Common myeloid progenitor, CD34-positive (primary cell): ENCODE results near the gene IPCEF1.
A peak's percentile ranks its signal among the peaks of the same experiment; 100 is the strongest.

Experiments used
- CTCF ChIA-PET: fragments of 350-600 bp; sonication (Branson Sonifier 250); formaldehyde crosslinking; loops from one replicate; lab custom pipeline; 2021; ENCODE audit warnings: antibody characterized with exemption; lab: Charles Lee
- POLR2A ChIA-PET: fragments of 350-600 bp; sonication (Branson Sonifier 250); formaldehyde crosslinking; loops from one replicate; lab custom pipeline; 2021; ENCODE audit warnings: antibody characterized with exemption; lab: Charles Lee
- DNase-seq, 3 donors: peaks; one replicate each; pipeline versions ENCODE4 v3.0.0 to v3.0.0-alpha.2; 2013
- H3K27ac ChIP-seq, 2 experiments: 1 replicate in 1 of 2; 2 replicates in 1 of 2; pipeline ENCODE4 v1.7.0; 2013; ENCODE audit warnings: inconsistent platforms in 2 of 2, low read length in 2 of 2, mild to moderate bottlenecking in 2 of 2, low read depth in 1 of 2, moderate library complexity in 1 of 2; ENCODE audit not compliant: severe bottlenecking in 2 of 2, insufficient read depth in 1 of 2, poor library complexity in 1 of 2
- H3K27me3 ChIP-seq, 5 experiments: replicated peaks in 2 of 5; 1 replicate in 3 of 5; 2 replicates in 2 of 5; pipeline versions ENCODE4 v1.6.1 to v1.7.0; 2013; ENCODE audit warnings: low read length in 4 of 5, mild to moderate bottlenecking in 2 of 5, moderate library complexity in 2 of 5, inconsistent platforms in 1 of 5; ENCODE audit not compliant: insufficient read depth in 5 of 5, control insufficient read depth in 4 of 5
- H3K36me3 ChIP-seq, 4 experiments: 1 replicate in 2 of 4; 2 replicates in 2 of 4; pipeline versions ENCODE4 v1.6.1 to v1.7.0; 2013; ENCODE audit warnings: low read length in 3 of 4, control low read depth in 1 of 4, mild to moderate bottlenecking in 1 of 4; ENCODE audit not compliant: control insufficient read depth in 4 of 4, insufficient read depth in 4 of 4
- H3K4me1 ChIP-seq, 4 experiments: 1 replicate in 3 of 4; 2 replicates in 1 of 4; pipeline versions ENCODE4 v1.6.1 to v1.7.1; 2013; ENCODE audit warnings: low read length in 3 of 4, mild to moderate bottlenecking in 3 of 4, control low read depth in 1 of 4, inconsistent platforms in 1 of 4, moderate library complexity in 1 of 4; ENCODE audit not compliant: control insufficient read depth in 4 of 4, insufficient read depth in 4 of 4; ENCODE audit errors: control extremely low read depth in 1 of 4
- H3K4me3 ChIP-seq, 7 experiments: 1 replicate in 4 of 7; 2 replicates in 3 of 7; pipeline versions ENCODE4 v1.5.1 to v1.7.0; 2013; ENCODE audit warnings: mild to moderate bottlenecking in 7 of 7, low read length in 6 of 7, moderate library complexity in 6 of 7, inconsistent platforms in 2 of 7, low read depth in 2 of 7, control low read depth in 1 of 7; ENCODE audit not compliant: insufficient read depth in 4 of 7, control insufficient read depth in 1 of 7; ENCODE audit errors: extremely low read depth in 1 of 7
- H3K9me3 ChIP-seq, 5 experiments: 1 replicate in 4 of 5; 2 replicates in 1 of 5; pipeline versions ENCODE4 v1.6.1 to v1.7.1; 2013; ENCODE audit warnings: low read length in 4 of 5, mild to moderate bottlenecking in 2 of 5, inconsistent platforms in 1 of 5, low read depth in 1 of 5, moderate library complexity in 1 of 5; ENCODE audit not compliant: control insufficient read depth in 4 of 5, insufficient read depth in 2 of 5; ENCODE audit errors: control extremely low read depth in 1 of 5
- WGBS: methylation state at CpG from one replicate; pipeline ENCODE4 v1.1.5; 2013; ENCODE audit not compliant: insufficient coverage; 5-methylcytosine and 5-hydroxymethylcytosine counted together

Gene IPCEF1

GRCh38 chr6:154261688-154262397, 94.8 kb downstream of the IPCEF1 start:
- peaks cover 12 to 35% (median 18%) of the 10 kb centered on the region in 4 experiments for H3K4me1 ChIP-seq
- ChIA-PET CTCF (no interaction called here), POLR2A (no interaction called here)
- no peaks in the 10 kb centered on the region for H3K9me3 ChIP-seq
- H3K27me3 ChIP-seq: no peaks in the 10 kb centered on the region
- WGBS: 100% methylated on average over 3 of the region's 7 CpGs
- H3K4me3 ChIP-seq: no peak overlapping the region
- H3K36me3 ChIP-seq: no peaks in the 10 kb centered on the region
- no peak overlapping the region for H3K27ac ChIP-seq
- no peak for DNase-seq

GRCh38 chr6:154258064-154258757, 98.4 kb downstream of the IPCEF1 start:
- CTCF ChIA-PET: interaction anchor here (1.0 to 1.1 kb wide), 2 partner anchors 9 to 101 kb away, joined by 3 read pairs; no protein-coding TSS in a partner anchor

GRCh38 chr6:154257067-154257466, 99.5 kb downstream of the IPCEF1 start:
- H3K27me3 ChIP-seq: no peaks in the 10 kb centered on the region
- no peaks in the 10 kb centered on the region for H3K36me3 ChIP-seq
- POLR2A ChIA-PET: interaction anchor here (0.6 kb wide), 1 partner anchor 10 kb away, joined by 3 read pairs; no protein-coding TSS in a partner anchor
- H3K4me3 ChIP-seq: no peak overlapping the region
- peaks cover 0 to 13% (median 0%) of the 10 kb centered on the region in 5 experiments for H3K9me3 ChIP-seq
- H3K27ac ChIP-seq: no peak overlapping the region
- peak; percentile 34 to 86 (median 74) for DNase-seq
- WGBS: 33% methylated on average over 1 of the region's 1 CpG
- H3K4me1 ChIP-seq: peaks cover 12 to 45% (median 18%) of the 10 kb centered on the region in 4 experiments
- CTCF ChIA-PET: interaction anchor here (0.9 kb wide), 1 partner anchor 10 kb away, joined by 3 read pairs; no protein-coding TSS in a partner anchor

More at GRCh38 chr6:154258064-154258757, 98.4 kb downstream of the IPCEF1 start:
- H3K36me3 ChIP-seq: no peaks in the 10 kb centered on the region
- peaks cover 12 to 40% (median 18%) of the 10 kb centered on the region in 4 experiments for H3K4me1 ChIP-seq
- no peaks in the 10 kb centered on the region for H3K27me3 ChIP-seq
- WGBS: 54% methylated on average over 4 of the region's 4 CpGs
- no peak overlapping the region for H3K4me3 ChIP-seq
- peak; percentile 46 to 90 (median 86) for DNase-seq
- peaks cover 0 to 13% (median 0%) of the 10 kb centered on the region in 5 experiments for H3K9me3 ChIP-seq
- H3K27ac ChIP-seq: no peak overlapping the region
- POLR2A ChIA-PET: no interaction called here

- H3K27ac ChIP-seq: no peak overlapping the region
- ChIA-PET CTCF (interaction anchor here (1.3 kb wide), 1 partner anchor 98 kb away, joined by 3 read pairs; no protein-coding TSS in a partner anchor), POLR2A (no interaction called here)
- peaks cover 2 to 58% (median 15%) of the 10 kb centered on the region in 4 experiments for H3K4me1 ChIP-seq
- no peak overlapping the region for H3K4me3 ChIP-seq
- peaks cover 0 to 13% (median 0%) of the 10 kb centered on the region in 5 experiments for H3K9me3 ChIP-seq
- no peak for DNase-seq
- no peaks in the 10 kb centered on the region for H3K36me3 ChIP-seq
- no peaks in the 10 kb centered on the region for H3K27me3 ChIP-seq
- 100% methylated on average over 1 of the region's 3 CpGs for WGBS
These were observed 103.9 kb downstream of the IPCEF1 start for GRCh38 chr6:154252678-154253077.

DNA sequence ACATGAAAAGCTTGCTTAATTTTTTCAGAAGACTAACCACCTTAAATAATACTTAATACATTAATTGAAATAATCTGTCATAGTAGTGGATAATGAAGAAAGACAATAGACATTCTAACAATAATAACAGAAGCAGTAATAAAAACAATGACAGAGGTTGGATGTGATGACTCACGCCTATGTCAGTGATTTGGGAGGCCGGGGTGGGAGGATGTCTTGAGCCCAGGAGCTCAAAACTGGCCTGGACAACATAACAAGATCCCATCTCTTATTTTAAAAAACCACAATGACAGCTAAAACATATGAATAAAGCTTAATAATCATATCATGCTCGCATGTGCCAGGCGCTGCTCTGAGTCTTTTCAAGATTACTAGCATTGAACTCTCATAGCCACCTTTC, 105.5 kb downstream of the IPCEF1 start:
- H3K36me3 ChIP-seq: no peaks in the 10 kb centered on the region
- peaks cover 0 to 58% (median 12%) of the 10 kb centered on the region in 4 experiments for H3K4me1 ChIP-seq
- H3K27me3 ChIP-seq: no peaks in the 10 kb centered on the region
- DNase-seq: no peak
- ChIA-PET POLR2A (no interaction called here), CTCF (interaction anchor here (0.7 kb wide), 1 partner anchor 16 kb away, joined by 4 read pairs; no protein-coding TSS in a partner anchor)
- H3K9me3 ChIP-seq: peaks cover 0 to 13% (median 0%) of the 10 kb centered on the region in 5 experiments
- H3K27ac ChIP-seq: no peak overlapping the region
- 93% methylated on average over 2 of the region's 4 CpGs for WGBS
- H3K4me3 ChIP-seq: no peak overlapping the region

GRCh38 chr6:154249499-154250298, 106.9 kb downstream of the IPCEF1 start:
- peak in 2 of 3 donors; percentile 36 to 61 for DNase-seq
- WGBS: 100% methylated on average over 2 of the region's 8 CpGs
- ChIA-PET CTCF (interaction anchor here (0.8 to 1.2 kb wide), 3 partner anchors 8 to 96 kb away, joined by 3 read pairs; no protein-coding TSS in a partner anchor), POLR2A (no interaction called here)
- peak overlapping the region in 2 of 7 experiments; percentile 31 to 32 for H3K4me3 ChIP-seq
- no peaks in the 10 kb centered on the region for H3K36me3 ChIP-seq
- H3K27ac ChIP-seq: no peak overlapping the region
- H3K4me1 ChIP-seq: peaks cover 0 to 66% (median 12%) of the 10 kb centered on the region in 4 experiments
- peaks cover 0 to 4% (median 0%) of the 10 kb centered on the region in 5 experiments for H3K9me3 ChIP-seq
- no peaks in the 10 kb centered on the region for H3K27me3 ChIP-seq
